Stimulated activated CD8-positive, alpha-beta memory T cell treated with anti-CD3 and anti-CD28 coated beads, Interleukin-4, amount 100 ng/mL, for 24 hours (primary cell): ENCODE measurements around the gene OBSL1.

Experiments
- DNase-seq: peaks from one replicate; pipeline ENCODE4 v3.0.0-alpha.2; 2020; ENCODE audit warnings: low read depth

The OBSL1 gene

DNA sequence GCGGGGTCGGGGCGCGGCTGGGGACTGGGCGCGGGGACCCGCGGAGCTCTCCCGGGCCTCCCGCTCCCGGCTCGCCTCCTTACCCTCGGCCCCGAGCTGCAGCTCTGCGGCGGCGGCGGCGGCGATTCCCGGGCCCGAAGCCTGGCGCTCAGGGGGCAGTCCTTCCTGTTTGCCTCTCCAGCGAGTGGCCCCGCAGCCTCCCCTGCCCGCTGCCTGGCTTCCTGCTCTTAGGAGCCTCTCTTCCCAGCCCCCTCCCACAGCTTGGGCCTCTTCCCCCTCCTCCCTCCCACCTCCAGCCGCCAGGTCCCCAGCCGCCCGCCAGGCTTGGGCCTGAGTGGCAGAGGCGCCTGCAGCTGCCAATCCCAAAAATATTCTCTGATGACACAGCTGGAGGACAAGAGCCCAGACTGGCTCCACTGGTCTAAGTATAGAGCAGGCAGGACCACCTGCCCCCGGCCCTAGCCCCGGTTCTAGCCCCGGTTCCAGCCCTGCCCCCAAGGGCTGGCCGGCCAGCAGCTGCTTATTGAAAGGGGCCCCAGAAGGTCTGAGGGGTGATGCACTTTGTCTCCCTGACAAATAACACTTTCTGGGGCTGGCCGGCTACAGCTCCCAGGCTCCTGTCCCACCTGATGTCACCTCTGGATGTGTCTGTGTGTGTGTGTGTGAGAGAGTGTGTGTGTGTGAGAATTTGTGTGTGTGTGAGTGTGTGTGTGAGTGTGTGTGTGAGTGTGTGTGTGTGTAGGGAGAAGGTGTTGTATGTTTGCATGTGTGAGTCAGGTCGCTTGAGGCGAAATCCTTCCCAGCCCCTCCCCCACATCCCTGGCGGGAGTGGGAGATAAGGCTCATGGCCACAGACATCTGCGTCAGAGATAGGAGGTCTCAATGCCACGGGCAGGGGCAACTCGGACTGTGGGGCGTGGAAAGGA is at the start of gene OBSL1:
Gene OBSL1, minus strand, starts transcription at position 229 of the 926 bp plus-strand sequence. CDS start 307 bp downstream, outside the sequence.
- DNase-seq = no peak

GRCh38 chr2:219620546-219620945 is 49.2 kb upstream of the OBSL1 start:
- DNase-seq = no peak

- no peak for DNase-seq
These were observed 47.9 kb upstream of the OBSL1 start for GRCh38 chr2:219619235-219619634.

DNA sequence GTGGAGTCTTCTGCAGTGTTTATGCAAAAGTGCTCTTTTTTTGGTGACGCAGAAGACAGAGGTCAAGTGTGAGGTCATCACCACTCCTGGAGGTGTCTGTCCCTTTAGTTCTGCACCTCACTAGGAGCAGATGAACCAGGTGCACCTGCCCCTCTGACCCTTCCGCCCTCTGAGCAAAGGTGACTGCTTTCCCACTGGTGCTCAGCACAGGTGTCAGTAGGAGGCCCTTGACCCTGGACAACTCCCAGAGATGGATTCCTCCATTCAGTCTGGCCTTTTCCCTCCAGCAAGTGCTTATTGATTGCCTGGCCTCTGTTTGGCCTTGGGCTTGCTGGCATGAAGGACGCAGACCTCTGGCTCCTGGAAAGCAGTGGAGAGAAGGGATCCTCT is 47.4 kb upstream of the OBSL1 start:
- no peak for DNase-seq

DNA sequence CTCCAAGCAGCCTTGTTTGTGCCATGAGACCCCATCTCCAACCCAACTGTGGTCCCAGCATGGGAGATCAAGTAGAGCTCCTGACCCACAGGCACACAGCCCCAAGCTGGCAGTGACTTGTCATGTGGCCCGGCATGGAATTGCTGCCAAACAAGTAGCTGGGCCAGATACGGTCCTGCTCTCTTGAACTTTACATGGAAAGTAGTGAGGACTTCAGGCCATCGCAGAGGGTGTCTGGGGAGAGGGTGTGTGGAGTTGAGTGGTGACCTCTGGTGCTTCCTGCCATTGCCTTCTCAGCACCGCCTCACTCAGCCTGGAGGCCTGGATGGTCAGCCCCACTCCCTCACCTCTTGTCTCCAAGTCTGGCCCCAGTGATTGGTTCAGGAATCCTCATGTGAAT is 45.2 kb upstream of the OBSL1 start:
- no peak for DNase-seq

DNA sequence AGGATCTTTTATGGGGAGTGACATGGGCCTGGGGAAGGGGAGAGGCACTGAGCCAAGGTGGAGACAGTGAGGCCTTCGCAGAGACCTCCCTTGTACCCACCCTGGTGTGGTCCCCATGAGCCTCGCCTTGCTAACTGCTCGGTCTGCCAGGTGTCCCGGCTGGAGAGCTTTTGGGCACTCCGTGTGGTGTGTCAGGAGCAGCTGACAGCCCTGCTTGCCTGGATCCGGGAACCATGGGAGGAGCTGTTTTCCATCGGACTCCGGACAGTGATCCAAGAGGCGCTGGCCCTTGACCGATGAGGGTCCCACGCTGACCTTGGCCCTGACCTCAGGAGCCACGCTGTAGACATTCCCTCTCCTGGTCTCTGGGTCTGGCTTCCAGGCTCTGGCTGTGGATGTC is 44.6 kb upstream of the OBSL1 start:
- no peak for DNase-seq

GRCh38 chr2:219615036-219615435 is 43.7 kb upstream of the OBSL1 start:
- no peak for DNase-seq

GRCh38 chr2:219614076-219614860 is 42.9 kb upstream of the OBSL1 start:
- DNase-seq = no peak

DNA sequence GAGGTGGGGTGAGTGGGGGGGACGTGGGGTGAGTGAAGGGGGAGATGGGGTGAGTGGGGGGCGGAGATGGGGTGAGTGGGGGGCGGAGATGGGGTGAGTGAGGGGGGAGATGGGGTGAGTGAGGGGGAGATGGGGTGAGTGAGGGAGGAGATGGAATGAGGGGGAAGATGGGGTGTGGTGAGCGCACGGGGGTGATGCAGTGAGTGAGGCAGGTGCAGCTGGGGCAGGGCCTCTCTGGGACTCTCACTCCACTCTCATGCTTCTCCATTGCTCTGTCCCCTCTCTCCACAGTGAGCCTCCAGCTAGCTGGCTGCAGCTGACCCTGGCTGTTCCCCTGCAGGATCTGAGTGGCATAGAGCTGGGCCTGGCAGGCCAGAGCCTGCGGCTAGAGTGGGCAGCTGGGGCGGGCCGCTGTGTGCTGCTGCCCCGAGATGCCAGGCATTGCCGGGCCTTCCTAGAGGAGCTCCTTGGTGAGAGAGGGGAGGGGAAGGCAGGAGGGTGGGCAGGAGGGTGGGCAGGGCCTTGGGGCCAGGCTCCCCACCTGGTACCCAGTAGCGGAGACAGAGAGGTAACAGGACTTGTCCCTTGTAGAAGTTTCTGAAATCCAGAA is 42.2 kb upstream of the OBSL1 start:
- no peak for DNase-seq

DNA sequence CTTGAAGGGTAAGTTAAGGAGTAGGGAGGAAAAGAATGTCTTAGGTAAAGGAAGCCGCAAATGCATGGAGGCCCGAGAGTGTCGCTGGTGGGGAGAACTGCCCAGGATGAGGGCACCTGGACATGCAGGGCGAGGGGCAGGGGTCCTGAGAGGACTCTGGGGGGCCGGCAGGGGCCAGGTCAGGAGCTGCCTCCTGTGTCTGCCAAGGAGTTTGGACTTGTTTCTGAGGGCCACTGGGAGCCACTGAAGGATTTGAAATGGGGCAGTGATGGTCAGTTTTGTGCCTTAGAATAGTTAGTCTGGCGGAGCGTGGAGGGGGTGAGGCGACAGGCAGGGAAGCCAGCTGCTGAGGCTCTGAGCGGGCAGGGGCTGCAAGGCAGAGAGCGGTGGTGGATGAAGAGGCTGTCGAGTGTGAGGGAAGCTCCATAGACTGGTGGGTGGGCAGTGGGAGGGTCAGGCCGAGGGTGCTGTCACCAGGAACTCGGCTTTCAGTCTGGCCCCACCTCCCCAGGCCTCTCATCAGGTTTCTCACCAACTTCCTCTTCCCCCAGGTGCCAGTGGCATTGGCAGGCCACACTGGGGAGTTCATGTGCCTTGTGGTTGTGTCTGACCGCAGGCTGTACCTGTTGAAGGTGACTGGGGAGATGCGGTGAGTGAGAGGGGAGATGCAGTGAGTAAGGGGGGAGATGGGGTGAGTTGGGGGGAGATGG is 41.4 kb upstream of the OBSL1 start:
- no peak for DNase-seq

GRCh38 chr2:219611866-219612576 is 40.7 kb upstream of the OBSL1 start:
- DNase-seq = no peak

- DNase-seq = no peak
These were observed 40.0 kb upstream of the OBSL1 start for GRCh38 chr2:219611306-219611705.

DNA sequence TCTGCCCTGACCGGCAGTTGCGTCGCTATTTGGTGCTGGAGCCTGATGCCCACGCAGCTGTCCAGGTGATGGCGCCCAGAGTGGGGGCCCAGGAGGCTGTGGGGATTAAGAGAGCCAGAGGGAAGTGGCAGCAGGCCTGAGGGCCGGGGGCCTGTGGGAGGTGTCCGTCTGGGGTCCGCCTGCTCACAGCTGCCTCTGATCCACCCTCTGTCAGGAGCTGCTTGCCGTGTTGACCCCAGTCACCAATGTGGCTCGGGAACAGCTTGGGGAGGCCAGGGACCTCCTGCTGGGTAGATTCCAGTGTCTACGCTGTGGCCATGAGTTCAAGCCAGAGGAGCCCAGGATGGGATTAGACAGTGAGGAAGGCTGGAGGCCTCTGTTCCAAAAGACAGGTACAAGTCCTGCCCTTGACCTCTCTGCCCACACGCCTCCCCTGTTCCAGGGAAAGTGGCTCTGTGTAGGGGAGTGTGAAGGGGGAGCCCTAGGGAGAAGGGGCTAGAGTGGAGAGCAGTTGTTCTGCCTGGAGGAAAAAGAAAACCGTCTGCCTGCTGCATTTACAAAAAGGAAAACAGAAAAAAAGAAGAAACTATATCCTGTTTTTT is 37.9 kb upstream of the OBSL1 start:
- no peak for DNase-seq

- DNase-seq = no peak
These were observed 37.1 kb upstream of the OBSL1 start for GRCh38 chr2:219608399-219608964.

DNA sequence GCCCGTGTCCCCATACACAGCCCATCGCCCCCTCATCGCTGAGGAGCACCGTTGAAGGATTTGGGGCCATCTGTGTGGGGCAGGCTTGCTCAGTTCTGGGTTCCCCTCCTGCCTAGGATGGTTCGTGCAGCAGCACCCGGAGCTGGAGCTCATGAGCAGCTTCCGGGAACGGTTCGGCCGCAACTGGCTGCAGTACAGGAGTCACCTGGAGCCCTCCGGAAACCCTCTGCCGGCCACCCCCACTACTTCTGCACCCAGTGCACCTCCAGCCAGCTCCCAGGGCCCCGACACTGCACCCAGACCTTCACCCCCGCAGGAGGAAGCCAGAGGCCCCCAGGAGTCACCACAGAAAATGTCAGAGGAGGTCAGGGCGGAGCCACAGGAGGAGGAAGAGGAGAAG is 36.6 kb upstream of the OBSL1 start:
- no peak for DNase-seq

DNA sequence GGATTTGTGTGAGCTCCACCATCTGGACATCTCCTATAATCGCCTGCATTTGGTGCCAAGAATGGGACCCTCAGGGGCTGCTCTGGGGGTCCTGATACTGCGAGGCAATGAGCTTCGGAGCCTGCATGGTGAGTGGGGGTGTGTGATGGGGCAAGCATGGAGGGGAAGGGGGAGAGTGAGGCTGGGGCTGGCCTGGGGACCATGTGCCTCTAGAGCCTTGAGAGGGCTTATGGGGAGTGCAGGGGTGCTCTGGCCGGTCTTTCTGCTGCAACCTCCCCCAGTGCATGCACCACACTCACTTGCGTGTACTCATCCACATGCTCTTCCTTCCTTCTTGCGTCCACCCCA is 34.2 kb upstream of the OBSL1 start:
- DNase-seq = no peak

DNA sequence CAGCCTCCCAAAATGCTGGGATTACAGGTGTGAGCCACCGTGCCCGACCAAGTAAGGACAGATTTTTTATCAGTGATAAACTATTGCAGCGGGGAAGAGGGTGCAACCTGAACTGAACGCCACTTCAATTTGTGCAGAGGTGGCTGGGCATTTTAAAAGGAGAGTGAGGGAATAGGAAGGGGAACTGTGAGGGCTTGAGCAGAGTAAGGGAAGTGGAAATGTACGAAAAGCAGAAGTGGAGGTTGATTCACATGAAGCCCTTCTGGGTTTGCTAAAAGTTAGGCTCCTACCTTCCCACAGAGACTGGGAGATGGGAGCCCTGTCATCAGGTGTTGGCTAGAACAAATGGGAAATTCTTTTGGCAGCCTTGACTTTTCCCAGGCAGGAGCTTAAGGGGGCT is 32.4 kb upstream of the OBSL1 start:
- no peak for DNase-seq

DNA sequence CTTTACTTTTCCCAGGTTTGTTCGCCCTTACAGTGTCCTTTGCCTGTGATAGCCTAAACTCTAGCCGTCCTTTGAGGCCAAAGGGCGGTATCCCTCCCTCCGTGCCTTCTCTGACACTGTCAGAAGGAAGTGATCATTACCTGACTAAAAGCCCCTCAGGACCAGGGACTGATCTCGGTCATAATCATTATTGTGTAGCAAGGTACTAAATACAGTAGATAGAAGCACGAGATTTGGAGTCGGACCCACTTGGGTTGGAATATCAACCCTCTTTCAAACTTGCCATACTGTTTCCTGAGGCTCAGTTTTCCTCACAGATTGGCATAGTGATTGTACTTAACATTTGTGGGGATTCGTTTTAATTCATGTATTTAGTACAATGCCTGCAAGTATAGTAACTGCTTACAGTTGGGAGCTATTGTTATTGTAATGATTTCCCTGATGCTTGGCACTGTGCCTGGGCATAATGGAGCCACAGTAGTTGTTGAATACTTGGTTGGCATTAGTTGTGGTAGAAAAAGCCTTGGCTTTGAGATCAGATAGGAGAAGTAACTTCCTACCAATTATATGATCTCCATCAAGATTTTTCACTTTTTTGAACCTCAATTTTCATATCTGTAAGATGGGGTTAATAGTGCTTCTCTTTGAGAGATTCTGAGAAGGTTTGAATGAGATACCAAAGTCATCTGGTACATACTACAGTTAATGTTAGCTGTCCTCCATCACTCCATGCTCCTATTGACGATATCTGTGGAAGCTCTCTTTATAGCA is 27.2 kb upstream of the OBSL1 start:
- DNase-seq = no peak

DNA sequence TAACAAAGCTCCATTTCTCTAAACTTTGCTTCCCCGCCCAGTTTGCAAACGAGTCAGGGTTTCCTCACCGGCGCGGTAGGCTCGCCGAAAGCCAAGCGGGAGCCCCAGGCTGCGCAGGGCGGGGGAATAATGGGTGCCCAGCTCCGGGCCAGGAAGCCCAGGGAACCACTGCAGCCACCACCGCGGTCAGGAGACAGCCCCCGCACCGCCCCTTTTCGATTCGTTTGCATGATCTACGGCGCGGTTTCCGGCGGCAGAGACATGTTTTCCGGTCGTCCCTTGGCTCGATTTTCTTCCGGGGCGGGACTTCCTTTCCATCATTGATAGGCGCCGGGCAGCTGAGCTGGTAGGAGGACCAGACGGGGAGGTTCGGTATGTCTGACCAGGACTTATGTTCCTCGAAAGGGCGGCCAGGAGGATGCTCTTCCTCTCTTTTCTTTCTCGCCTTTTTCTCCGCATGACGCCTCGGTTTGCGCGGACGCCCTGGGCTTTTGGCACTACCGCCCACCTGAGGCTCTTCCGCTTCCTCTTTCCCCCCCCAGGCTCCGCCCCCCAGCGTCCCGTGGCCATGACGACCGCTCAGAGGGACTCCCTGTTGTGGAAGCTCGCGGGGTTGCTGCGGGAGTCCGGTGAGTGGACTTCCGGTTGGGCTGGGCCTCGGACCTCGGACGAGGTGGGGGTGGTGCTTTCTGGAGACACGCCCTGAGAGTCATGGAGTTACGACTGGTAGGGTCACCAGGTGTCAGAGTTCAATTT is 26.4 kb upstream of the OBSL1 start, which contains the start of gene STK11IP:
Gene STK11IP, plus strand, starts transcription at position 306 of the 756 bp plus-strand sequence. Its CDS starts 263 bp downstream, at position 569.
- DNase-seq = peak; percentile 91
